ENCODE results near the gene DKC1. TPM values are rescaled to one million over a fixed set of nuclear protein-coding genes. Genes with fewer than 3 reads are reported as not detected.
A peak's percentile ranks its signal among the peaks of the same experiment; 100 is the strongest.

The DKC1 gene
- total and polyA plus RNA-seq, 2 donors (not counting 3 experiments of a cell fraction or from before 2014, with no cell fraction given) = 28.6 to 69.1 TPM

DNA sequence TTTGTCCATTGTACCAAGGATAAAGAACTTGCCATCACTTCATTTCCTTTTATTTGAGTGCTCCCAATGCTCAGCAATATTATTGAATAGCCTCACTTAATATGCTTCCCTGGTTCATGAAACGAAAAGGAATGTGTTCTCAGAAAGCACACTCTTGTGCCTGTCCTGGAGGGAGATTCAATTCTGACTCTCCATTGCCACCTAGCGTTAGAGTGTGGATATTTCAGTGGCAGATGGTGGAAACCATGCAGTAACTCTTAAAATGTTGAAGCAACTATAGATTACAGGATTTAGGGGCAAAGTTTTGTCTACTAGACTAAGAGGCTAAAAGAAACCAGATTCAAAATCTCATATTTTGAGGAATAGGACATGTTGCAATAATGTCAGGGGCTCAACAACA is 47.7 kb upstream of the DKC1 start:
- no peak overlapping the region for H3K27ac ChIP-seq (ENCODE audit: insufficient read depth, low read depth, low read length)
- DNase-seq (ENCODE audit: low read depth, low spot score) = peak; percentile 62
- no peaks in the 10 kb centered on the region for H3K79me2 ChIP-seq (ENCODE audit: control insufficient read depth, insufficient read depth, low read length)
- H3K4me2 ChIP-seq (ENCODE audit: insufficient read depth, low read length) = no peak overlapping the region
- no TSS peak for BruUV-seq (replicated peaks)
- H3K4me3 ChIP-seq (replicated peaks in 1 of 3; ENCODE audit: insufficient read depth in 1 of 3, low read depth in 1 of 3, low read length in 3 of 3) = no peak overlapping the region
- H2AFZ ChIP-seq (ENCODE audit: low read depth, low read length) = no peak overlapping the region
- H3K4me1 ChIP-seq (ENCODE audit: control insufficient read depth, extremely low read depth, insufficient read depth, low read length) = peaks cover 40% of the 10 kb centered on the region
- ChIA-PET CTCF (no interaction called here), POLR2A (no interaction called here)
- no peaks in the 10 kb centered on the region for H3K27me3 ChIP-seq (ENCODE audit: control insufficient read depth in 2 of 2, insufficient read depth in 2 of 2, low read length in 2 of 2)
- H3K36me3 ChIP-seq (ENCODE audit: control insufficient read depth in 2 of 2, extremely low read depth in 1 of 2, insufficient read depth in 2 of 2, low read length in 2 of 2) = peaks cover 0 to 3% of the 10 kb centered on the region in 2 experiments
- TF ChIP-seq, protein P1, sequence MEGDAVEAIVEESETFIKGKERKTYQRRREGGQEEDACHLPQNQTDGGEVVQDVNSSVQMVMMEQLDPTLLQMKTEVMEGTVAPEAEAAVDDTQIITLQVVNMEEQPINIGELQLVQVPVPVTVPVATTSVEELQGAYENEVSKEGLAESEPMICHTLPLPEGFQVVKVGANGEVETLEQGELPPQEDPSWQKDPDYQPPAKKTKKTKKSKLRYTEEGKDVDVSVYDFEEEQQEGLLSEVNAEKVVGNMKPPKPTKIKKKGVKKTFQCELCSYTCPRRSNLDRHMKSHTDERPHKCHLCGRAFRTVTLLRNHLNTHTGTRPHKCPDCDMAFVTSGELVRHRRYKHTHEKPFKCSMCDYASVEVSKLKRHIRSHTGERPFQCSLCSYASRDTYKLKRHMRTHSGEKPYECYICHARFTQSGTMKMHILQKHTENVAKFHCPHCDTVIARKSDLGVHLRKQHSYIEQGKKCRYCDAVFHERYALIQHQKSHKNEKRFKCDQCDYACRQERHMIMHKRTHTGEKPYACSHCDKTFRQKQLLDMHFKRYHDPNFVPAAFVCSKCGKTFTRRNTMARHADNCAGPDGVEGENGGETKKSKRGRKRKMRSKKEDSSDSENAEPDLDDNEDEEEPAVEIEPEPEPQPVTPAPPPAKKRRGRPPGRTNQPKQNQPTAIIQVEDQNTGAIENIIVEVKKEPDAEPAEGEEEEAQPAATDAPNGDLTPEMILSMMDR (IDR thresholded peaks at IDR 0.05; ENCODE audit: extremely low read depth in 1 of 2, insufficient read depth in 1 of 2, low read depth in 1 of 2, low read length in 2 of 2) = peak; percentile 43 to 52
- TF ChIP-seq MAX (IDR thresholded peaks at IDR 0.05; ENCODE audit: insufficient read depth, insufficient read length) = no peak
- H3K9me1 ChIP-seq (replicated peaks; ENCODE audit: control insufficient read depth, extremely low read depth, insufficient read depth, low read length) = no peaks in the 10 kb centered on the region
- no peaks in the 10 kb centered on the region for H3K9me3 ChIP-seq (replicated peaks; ENCODE audit: control insufficient read depth, insufficient read depth, low read length)
- FAIRE-seq = peak; percentile 93
- dilution Hi-C loops (cut with MboI; ENCODE audit: extremely low pct_ligation_motif_present, low sequenced_read_pairs) = no loop called here
- intact Hi-C loops (cut with micrococcal nuclease) = loop anchor here (1.0 kb wide), 1 partner anchor 33 kb away; no protein-coding TSS in a partner anchor
- no peak overlapping the region for H3K9ac ChIP-seq (replicated peaks; ENCODE audit: extremely low read depth, insufficient read depth, low read length)
- no peaks in the 10 kb centered on the region for H4K20me1 ChIP-seq (replicated peaks; ENCODE audit: control insufficient read depth, extremely low read depth, insufficient read depth, low read length)

GRCh38 chrX:154715825-154716224 is 46.8 kb upstream of the DKC1 start:
- dilution Hi-C loops (cut with MboI; ENCODE audit: extremely low pct_ligation_motif_present, low sequenced_read_pairs) = no loop called here
- no TSS peak for BruUV-seq (replicated peaks)
- H3K9me3 ChIP-seq (replicated peaks; ENCODE audit: control insufficient read depth, insufficient read depth, low read length) = no peaks in the 10 kb centered on the region
- no peaks in the 10 kb centered on the region for H3K9me1 ChIP-seq (replicated peaks; ENCODE audit: control insufficient read depth, extremely low read depth, insufficient read depth, low read length)
- no peaks in the 10 kb centered on the region for H4K20me1 ChIP-seq (replicated peaks; ENCODE audit: control insufficient read depth, extremely low read depth, insufficient read depth, low read length)
- no peak overlapping the region for H3K27ac ChIP-seq (ENCODE audit: insufficient read depth, low read depth, low read length)
- ChIA-PET POLR2A (no interaction called here), CTCF (interaction anchor here (2.5 to 4.3 kb wide), 2 partner anchors 14 to 32 kb away, joined by 6 to 49 read pairs; no protein-coding TSS in a partner anchor)
- no peak overlapping the region for H3K9ac ChIP-seq (replicated peaks; ENCODE audit: extremely low read depth, insufficient read depth, low read length)
- H3K79me2 ChIP-seq (ENCODE audit: control insufficient read depth, insufficient read depth, low read length) = no peaks in the 10 kb centered on the region
- DNase-seq (ENCODE audit: low read depth, low spot score) (no peak), FAIRE-seq (no peak)
- H3K4me3 ChIP-seq (replicated peaks in 1 of 3; ENCODE audit: insufficient read depth in 1 of 3, low read depth in 1 of 3, low read length in 3 of 3) = no peak overlapping the region
- H3K36me3 ChIP-seq (ENCODE audit: control insufficient read depth in 2 of 2, extremely low read depth in 1 of 2, insufficient read depth in 2 of 2, low read length in 2 of 2) = peaks cover 0 to 3% of the 10 kb centered on the region in 2 experiments
- H3K4me1 ChIP-seq (ENCODE audit: control insufficient read depth, extremely low read depth, insufficient read depth, low read length) = peaks cover 43% of the 10 kb centered on the region
- H3K27me3 ChIP-seq (ENCODE audit: control insufficient read depth in 2 of 2, insufficient read depth in 2 of 2, low read length in 2 of 2) = no peaks in the 10 kb centered on the region
- TF ChIP-seq FOS (IDR thresholded peaks at IDR 0.05; ENCODE audit: borderline replicate concordance, insufficient read depth, low read length) (no peak), MYC (IDR thresholded peaks at IDR 0.05; ENCODE audit: low read depth, low read length) (no peak), JUN (IDR thresholded peaks at IDR 0.05; ENCODE audit: borderline replicate concordance, insufficient read depth, insufficient read length, low read depth) (no peak)
- TF ChIP-seq, protein P1 (IDR thresholded peaks at IDR 0.05; ENCODE audit: extremely low read depth in 1 of 2, insufficient read depth in 1 of 2, low read depth in 1 of 2, low read length in 2 of 2) = peak in 1 of 2 donors; percentile 1
- no peak overlapping the region for H2AFZ ChIP-seq (ENCODE audit: low read depth, low read length)
- no peak overlapping the region for H3K4me2 ChIP-seq (ENCODE audit: insufficient read depth, low read length)
- intact Hi-C loops (cut with micrococcal nuclease) = loop anchor here (1.0 kb wide), 1 partner anchor 32 kb away; no protein-coding TSS in a partner anchor

All from endothelial cell of umbilical vein (primary cell).